Measurements from ENCODE around the gene DNAH9.

Gene DNAH9

DNA sequence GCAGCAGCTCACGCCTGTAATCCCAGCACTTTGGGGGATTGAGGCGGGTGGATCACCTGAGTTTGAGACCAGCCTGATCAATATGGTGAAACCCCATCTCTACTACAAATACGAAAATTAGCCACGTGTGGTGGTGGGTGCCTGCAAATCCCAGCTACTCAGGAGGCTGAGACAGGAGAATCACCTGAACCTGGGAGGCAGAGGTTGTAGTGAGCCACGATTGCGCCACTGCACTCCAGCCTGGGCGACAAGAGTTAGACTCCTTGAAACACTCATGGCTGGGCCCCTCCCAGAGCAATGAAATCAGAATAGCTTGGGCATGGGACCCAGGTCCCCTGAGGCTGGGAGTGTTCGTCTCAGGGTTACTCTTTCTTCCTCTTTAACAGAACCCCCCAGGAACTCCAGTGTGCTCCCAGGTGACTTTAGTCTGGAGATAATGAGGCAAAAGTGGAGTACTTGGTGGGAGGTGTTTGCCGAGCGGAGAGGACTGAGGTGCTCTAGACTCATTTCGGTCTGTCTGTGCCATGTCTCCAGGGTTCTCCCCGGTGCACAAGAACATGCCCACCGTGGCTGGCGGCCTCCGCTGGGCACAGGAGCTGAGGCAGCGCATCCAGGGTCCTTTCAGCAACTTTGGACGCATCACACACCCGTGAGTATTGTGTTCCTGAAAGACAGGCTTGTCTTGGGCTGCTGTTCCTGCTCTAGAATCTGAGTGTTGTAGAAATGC is 41.6 kb downstream of the DNAH9 start:
- DNase-seq, result no peak
- Histone ChIP-seq H3K36me3 (replicated peaks) (no peaks in the 10 kb centered on the region), H3K27ac (no peak overlapping the region), H3K27me3 (replicated peaks) (no peaks in the 10 kb centered on the region), H3K4me3 (ENCODE audit: low read depth, low read length) (no peak overlapping the region)
- in situ Hi-C loops (cut with HindIII; ENCODE audit: low pct_ligation_motif_present, low sequenced_read_pairs), result no loop called here
- TF ChIP-seq, protein P1, sequence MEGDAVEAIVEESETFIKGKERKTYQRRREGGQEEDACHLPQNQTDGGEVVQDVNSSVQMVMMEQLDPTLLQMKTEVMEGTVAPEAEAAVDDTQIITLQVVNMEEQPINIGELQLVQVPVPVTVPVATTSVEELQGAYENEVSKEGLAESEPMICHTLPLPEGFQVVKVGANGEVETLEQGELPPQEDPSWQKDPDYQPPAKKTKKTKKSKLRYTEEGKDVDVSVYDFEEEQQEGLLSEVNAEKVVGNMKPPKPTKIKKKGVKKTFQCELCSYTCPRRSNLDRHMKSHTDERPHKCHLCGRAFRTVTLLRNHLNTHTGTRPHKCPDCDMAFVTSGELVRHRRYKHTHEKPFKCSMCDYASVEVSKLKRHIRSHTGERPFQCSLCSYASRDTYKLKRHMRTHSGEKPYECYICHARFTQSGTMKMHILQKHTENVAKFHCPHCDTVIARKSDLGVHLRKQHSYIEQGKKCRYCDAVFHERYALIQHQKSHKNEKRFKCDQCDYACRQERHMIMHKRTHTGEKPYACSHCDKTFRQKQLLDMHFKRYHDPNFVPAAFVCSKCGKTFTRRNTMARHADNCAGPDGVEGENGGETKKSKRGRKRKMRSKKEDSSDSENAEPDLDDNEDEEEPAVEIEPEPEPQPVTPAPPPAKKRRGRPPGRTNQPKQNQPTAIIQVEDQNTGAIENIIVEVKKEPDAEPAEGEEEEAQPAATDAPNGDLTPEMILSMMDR (IDR thresholded peaks at IDR 0.05; ENCODE audit: low read depth, low read length, missing control alignments), result no peak

DNA sequence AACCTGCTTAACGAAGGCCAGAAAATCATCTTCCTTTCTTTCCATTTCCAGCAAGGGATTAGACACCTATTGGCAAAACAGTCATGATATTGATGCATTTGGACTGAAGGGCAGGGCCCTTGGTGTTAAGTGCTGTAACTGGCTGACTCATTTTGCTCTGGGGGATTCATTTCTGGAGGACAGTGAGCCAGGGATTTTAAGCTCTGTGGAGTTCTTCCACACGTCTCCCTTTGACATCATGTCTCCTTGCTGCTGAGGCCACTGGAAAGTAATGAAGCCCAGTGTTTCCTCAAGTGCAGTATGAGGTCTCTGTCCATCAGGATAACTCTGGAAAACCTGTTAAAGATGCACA is 42.2 kb downstream of the DNAH9 start:
- H3K36me3 ChIP-seq (replicated peaks), result no peaks in the 10 kb centered on the region
- TF ChIP-seq, protein P1 (IDR thresholded peaks at IDR 0.05; ENCODE audit: low read depth, low read length, missing control alignments), result no peak
- no peak overlapping the region for H3K27ac ChIP-seq
- in situ Hi-C loops (cut with HindIII; ENCODE audit: low pct_ligation_motif_present, low sequenced_read_pairs), result no loop called here
- DNase-seq, result no peak
- no peak overlapping the region for H3K4me3 ChIP-seq (ENCODE audit: low read depth, low read length)
- H3K27me3 ChIP-seq (replicated peaks), result no peaks in the 10 kb centered on the region

DNA sequence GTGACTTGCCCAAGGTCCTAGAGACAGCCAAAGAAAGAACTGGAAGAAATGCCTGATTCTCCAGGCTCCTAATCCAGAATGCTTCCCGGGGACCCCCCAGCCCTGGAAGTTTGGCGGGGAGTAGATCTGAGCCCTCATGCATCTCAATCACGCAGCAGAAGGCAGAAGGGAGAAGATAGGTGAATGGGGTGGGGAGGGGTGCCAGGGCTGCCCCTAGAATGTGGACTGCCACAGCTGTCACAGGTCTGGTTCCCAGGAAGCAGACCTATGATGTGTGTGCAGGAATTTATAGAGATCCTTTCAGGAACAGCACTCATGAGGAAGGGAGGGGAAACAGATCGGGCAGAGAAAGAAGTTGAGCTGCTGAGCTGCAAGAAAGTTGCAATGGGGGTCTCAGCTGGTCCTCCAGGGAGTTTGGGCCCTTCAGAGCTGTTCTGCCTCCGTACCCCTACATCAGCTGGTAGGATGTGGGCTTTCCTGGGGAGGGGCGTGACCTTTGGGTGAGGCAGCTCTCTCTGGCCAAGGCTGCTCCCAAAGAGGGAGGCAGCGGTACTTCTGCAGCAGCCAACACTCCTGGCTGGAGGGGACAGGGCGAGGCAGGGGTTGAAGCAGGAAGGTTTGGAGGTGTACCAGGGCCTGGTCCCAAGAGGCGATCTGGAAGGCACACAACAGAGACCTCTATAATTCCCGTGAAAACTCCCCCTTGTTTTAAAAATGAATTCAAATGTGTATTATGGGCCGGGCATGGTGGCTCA is 43.4 kb downstream of the DNAH9 start:
- in situ Hi-C loops (cut with HindIII; ENCODE audit: low pct_ligation_motif_present, low sequenced_read_pairs), result no loop called here

DNA sequence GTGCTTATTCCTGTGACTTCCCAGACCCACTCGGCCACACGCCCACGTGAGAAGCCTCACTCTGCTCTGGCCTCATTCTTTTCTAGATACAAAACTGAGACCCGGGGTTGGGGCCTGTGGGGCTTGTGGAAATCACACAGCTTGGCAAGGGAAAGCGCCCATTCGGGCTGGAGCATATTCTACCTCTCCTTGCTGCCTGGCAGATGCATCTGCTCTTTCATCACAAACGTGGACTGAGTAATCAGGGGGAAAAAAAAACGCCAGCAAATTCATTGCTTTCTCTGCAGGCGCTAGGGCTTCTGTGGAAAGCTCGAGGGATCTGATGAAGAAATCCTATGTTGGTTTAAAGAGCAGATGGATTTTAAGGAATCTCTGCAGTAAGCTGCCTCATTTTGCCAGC is 44.4 kb downstream of the DNAH9 start:
- in situ Hi-C loops (cut with HindIII; ENCODE audit: low pct_ligation_motif_present, low sequenced_read_pairs), result no loop called here
- H3K36me3 ChIP-seq (replicated peaks), result no peaks in the 10 kb centered on the region
- no peak overlapping the region for H3K4me3 ChIP-seq (ENCODE audit: low read depth, low read length)
- DNase-seq, result no peak
- TF ChIP-seq, protein P1 (IDR thresholded peaks at IDR 0.05; ENCODE audit: low read depth, low read length, missing control alignments), result no peak
- no peaks in the 10 kb centered on the region for H3K27me3 ChIP-seq (replicated peaks)
- no peak overlapping the region for H3K27ac ChIP-seq

More for the DNA sequence above, 43.4 kb downstream of the DNAH9 start:
- no peak for DNase-seq
- Histone ChIP-seq H3K27ac (no peak overlapping the region), H3K36me3 (replicated peaks) (no peaks in the 10 kb centered on the region), H3K4me3 (ENCODE audit: low read depth, low read length) (no peak overlapping the region), H3K27me3 (replicated peaks) (no peaks in the 10 kb centered on the region)
- TF ChIP-seq, protein P1 (IDR thresholded peaks at IDR 0.05; ENCODE audit: low read depth, low read length, missing control alignments), result no peak

DNA sequence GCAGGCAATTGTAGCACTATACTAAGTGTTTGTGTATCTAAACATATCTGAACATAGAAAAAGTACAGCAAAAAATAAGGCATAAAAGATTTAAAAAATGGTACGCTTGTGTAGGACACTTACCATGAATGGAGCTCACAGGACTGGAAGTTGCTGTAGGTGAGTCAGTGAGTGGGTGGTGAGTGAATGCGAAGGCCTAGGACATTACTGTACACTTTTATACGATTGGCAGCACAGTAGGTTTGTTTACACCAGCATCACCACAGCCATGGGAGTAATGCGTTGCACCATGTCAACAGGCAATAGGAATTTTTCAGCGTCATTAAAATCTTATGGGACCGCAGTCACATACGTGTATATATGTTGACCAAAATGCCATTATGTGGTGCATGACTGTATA is 45.6 kb downstream of the DNAH9 start:
- Histone ChIP-seq H3K27me3 (replicated peaks) (no peaks in the 10 kb centered on the region), H3K27ac (no peak overlapping the region), H3K36me3 (replicated peaks) (no peaks in the 10 kb centered on the region), H3K4me3 (ENCODE audit: low read depth, low read length) (no peak overlapping the region)
- in situ Hi-C loops (cut with HindIII; ENCODE audit: low pct_ligation_motif_present, low sequenced_read_pairs), result no loop called here
- no peak for DNase-seq
- TF ChIP-seq, protein P1 (IDR thresholded peaks at IDR 0.05; ENCODE audit: low read depth, low read length, missing control alignments), result no peak
